ENCODE data around the gene MARCHF9. TPM values are rescaled to one million over a fixed set of nuclear protein-coding genes. Genes with fewer than 3 reads are reported as not detected.

The MARCHF9 gene
- total RNA-seq, 1 donor from 2014 or later, result 6.3 TPM

DNA sequence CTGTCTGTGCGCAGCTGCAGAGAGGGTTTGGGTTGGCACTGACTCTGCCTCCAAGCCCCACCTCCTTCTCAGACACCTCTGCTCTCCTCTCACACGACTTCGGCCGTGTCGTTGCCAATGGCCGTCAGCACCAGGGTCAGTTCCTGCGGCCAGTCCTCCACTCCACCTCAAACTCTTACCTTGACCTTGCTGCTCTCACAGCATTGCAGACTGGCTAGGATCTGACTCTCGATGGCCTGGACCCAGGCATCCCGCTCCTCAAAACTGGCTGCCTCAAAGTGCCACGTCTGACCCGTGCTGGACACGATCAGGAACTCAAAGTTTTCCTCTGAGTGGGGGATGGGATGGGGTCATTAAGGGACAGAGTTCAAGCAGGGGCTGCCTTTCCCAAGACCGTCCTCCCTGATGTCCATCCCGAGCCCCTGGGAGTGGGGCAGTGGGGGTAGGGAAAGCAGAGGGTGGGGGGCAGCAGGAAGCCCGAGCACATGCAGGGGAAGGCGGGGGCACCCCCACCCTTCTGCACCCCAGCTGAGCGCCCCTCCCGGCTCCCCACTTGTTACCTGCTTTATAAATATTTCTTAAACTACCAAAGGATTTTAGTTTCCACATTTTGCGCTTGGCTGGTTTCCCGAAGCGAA, 27.0 kb upstream of the MARCHF9 start:
- TF ChIP-seq, protein P1, sequence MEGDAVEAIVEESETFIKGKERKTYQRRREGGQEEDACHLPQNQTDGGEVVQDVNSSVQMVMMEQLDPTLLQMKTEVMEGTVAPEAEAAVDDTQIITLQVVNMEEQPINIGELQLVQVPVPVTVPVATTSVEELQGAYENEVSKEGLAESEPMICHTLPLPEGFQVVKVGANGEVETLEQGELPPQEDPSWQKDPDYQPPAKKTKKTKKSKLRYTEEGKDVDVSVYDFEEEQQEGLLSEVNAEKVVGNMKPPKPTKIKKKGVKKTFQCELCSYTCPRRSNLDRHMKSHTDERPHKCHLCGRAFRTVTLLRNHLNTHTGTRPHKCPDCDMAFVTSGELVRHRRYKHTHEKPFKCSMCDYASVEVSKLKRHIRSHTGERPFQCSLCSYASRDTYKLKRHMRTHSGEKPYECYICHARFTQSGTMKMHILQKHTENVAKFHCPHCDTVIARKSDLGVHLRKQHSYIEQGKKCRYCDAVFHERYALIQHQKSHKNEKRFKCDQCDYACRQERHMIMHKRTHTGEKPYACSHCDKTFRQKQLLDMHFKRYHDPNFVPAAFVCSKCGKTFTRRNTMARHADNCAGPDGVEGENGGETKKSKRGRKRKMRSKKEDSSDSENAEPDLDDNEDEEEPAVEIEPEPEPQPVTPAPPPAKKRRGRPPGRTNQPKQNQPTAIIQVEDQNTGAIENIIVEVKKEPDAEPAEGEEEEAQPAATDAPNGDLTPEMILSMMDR (IDR thresholded peaks at IDR 0.05; ENCODE audit: insufficient read depth, low read length, severe bottlenecking), result no peak
- DNase-seq (ENCODE audit: low read depth) (no peak), FAIRE-seq (no peak)
- peaks cover 5% of the 10 kb centered on the region for H3K27me3 ChIP-seq (ENCODE audit: control insufficient read depth, insufficient read depth, low read length)
- no peak overlapping the region for H3K4me3 ChIP-seq (ENCODE audit: low read depth, low read length)
- H3K36me3 ChIP-seq (ENCODE audit: control insufficient read depth, insufficient read depth, low read length), result no peaks in the 10 kb centered on the region

DNA sequence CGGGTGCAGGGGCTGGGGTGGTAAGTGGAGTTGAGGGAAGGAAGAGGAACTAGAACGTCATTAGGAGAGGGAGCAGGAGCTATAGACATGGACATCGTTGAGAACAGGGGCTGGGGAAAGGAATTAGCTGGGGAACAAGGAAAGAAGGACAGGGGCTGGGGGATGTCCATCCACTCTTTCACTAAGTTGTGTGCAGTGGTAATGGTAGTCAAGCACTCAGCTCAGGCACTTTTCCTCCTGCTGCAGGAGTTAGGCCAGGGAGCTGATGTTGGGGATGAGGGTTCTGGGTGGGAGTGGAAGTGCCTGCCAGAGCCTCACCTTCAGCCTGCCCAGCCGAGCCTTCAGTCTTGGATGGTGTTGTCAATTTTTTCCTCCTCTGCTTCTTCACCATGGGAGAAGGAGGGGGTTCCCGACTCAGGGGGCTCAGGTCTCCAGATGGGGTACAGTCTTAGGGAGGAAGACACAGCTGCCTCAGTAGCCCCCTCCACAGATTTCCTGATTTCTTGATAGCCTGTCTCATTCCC, 25.5 kb upstream of the MARCHF9 start:
- TF ChIP-seq, protein P1 (IDR thresholded peaks at IDR 0.05; ENCODE audit: insufficient read depth, low read length, severe bottlenecking), result no peak
- FAIRE-seq (no peak), DNase-seq (ENCODE audit: low read depth) (no peak)
- H3K4me3 ChIP-seq (ENCODE audit: low read depth, low read length), result no peak overlapping the region
- no peaks in the 10 kb centered on the region for H3K36me3 ChIP-seq (ENCODE audit: control insufficient read depth, insufficient read depth, low read length)
- H3K27me3 ChIP-seq (ENCODE audit: control insufficient read depth, insufficient read depth, low read length), result peaks cover 7% of the 10 kb centered on the region

DNA sequence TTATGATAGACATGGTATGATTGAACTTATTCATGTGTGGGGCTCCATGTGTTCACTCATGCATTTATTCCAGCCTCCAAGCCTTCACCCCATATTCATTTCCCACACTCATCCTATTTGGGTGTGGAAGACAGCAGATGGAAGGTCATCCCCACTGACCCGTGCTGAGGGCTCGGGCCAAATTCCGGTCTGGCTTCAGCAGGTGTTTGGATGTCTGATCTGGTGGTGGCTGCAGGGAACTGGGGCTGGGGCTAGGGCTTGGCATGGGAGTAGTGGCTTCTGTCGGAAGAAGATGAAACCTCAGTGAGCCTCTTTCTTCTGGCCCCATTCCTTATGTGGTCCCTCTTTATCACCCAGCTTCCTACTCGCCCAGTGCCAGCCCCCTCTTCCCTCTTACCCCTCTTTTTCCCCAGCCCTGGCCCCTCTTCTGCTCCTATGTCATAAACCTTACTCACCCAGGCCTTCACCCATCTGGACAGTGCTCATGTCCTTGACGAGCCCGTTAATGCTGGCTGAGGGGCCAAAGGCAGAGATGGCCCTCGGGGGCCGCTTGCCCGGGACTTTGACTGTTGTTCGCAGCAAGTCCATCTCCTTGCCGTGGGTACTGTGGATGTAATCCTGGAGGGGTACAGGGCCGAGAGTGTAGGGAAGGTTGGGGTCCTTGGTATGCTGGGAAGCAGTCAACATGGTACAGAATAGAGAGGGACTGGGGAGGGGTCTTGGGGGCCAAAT, 24.4 kb upstream of the MARCHF9 start:
- H3K27me3 ChIP-seq (ENCODE audit: control insufficient read depth, insufficient read depth, low read length), result peaks cover 13% of the 10 kb centered on the region
- DNase-seq (ENCODE audit: low read depth) (no peak), FAIRE-seq (no peak)
- H3K36me3 ChIP-seq (ENCODE audit: control insufficient read depth, insufficient read depth, low read length), result no peaks in the 10 kb centered on the region
- TF ChIP-seq, protein P1 (IDR thresholded peaks at IDR 0.05; ENCODE audit: insufficient read depth, low read length, severe bottlenecking), result no peak
- H3K4me3 ChIP-seq (ENCODE audit: low read depth, low read length), result no peak overlapping the region

DNA sequence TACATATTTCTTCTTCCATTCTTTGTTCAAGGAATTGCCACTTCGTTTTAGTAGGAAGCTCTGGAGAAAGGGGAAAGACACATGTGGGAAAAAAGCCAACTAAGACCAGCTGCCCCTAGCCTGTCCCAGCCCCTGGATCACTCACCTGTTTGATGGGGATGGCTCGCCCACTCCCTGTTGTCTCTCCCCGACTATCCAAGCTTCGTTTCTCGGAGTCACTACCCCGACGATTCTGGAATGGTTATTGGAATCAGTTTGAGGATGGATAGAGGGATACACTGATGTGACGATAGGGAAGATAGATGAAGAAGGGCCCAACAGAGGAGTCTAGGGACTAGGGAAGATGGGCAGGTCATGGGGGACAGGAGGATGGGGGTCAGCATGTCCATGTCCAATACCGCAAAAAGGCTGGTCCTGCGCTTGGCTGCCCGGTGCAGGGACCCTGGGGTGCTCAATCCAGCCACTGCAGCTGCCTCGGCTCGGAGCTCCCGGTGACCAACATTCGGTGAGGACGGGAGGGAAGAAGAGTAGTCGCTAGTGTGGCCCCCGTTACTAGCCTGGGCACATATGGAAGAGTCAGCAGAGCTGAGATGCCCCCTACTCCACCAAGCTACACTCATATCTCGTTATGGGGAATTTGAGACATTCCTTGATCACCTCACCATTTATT, 23.4 kb upstream of the MARCHF9 start:
- no peak overlapping the region for H3K4me3 ChIP-seq (ENCODE audit: low read depth, low read length)
- FAIRE-seq (no peak), DNase-seq (ENCODE audit: low read depth) (no peak)
- peaks cover 20% of the 10 kb centered on the region for H3K27me3 ChIP-seq (ENCODE audit: control insufficient read depth, insufficient read depth, low read length)
- H3K36me3 ChIP-seq (ENCODE audit: control insufficient read depth, insufficient read depth, low read length), result no peaks in the 10 kb centered on the region
- TF ChIP-seq, protein P1 (IDR thresholded peaks at IDR 0.05; ENCODE audit: insufficient read depth, low read length, severe bottlenecking), result no peak

GRCh38 chr12:57732270-57732669, 22.6 kb upstream of the MARCHF9 start:
- FAIRE-seq (no peak), DNase-seq (ENCODE audit: low read depth) (no peak)
- TF ChIP-seq, protein P1 (IDR thresholded peaks at IDR 0.05; ENCODE audit: insufficient read depth, low read length, severe bottlenecking), result no peak
- Histone ChIP-seq H3K36me3 (ENCODE audit: control insufficient read depth, insufficient read depth, low read length) (no peaks in the 10 kb centered on the region), H3K4me3 (ENCODE audit: low read depth, low read length) (no peak overlapping the region), H3K27me3 (ENCODE audit: control insufficient read depth, insufficient read depth, low read length) (peaks cover 26% of the 10 kb centered on the region)
